ENCODE measurements around the gene CSF1.
"Not testable (repeated sequence)": the region's sequence is repeated elsewhere in the genome, so short reads cannot be mapped to it uniquely, and the experiment has no call there.

The CSF1 gene, protein sequence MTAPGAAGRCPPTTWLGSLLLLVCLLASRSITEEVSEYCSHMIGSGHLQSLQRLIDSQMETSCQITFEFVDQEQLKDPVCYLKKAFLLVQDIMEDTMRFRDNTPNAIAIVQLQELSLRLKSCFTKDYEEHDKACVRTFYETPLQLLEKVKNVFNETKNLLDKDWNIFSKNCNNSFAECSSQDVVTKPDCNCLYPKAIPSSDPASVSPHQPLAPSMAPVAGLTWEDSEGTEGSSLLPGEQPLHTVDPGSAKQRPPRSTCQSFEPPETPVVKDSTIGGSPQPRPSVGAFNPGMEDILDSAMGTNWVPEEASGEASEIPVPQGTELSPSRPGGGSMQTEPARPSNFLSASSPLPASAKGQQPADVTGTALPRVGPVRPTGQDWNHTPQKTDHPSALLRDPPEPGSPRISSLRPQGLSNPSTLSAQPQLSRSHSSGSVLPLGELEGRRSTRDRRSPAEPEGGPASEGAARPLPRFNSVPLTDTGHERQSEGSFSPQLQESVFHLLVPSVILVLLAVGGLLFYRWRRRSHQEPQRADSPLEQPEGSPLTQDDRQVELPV

GRCh38 chr1:109910123-109910962 is at the start of gene CSF1:
Gene CSF1 (plus strand): TSS chr1:109910849. CDS start chr1:109911024, 175 bp downstream.
- DNase-seq (ENCODE audit: low spot score): peak; percentile 69

- not testable (repeated sequence) for DNase-seq (ENCODE audit: low spot score)
Measured at GRCh38 chr1:109861616-109862015, 49.0 kb upstream of the CSF1 start.

- DNase-seq (ENCODE audit: low spot score): no peak
Measured at GRCh38 chr1:109863667-109864046, 47.0 kb upstream of the CSF1 start.

GRCh38 chr1:109864047-109864822 is 46.4 kb upstream of the CSF1 start:
- no peak for DNase-seq (ENCODE audit: low spot score)

DNA sequence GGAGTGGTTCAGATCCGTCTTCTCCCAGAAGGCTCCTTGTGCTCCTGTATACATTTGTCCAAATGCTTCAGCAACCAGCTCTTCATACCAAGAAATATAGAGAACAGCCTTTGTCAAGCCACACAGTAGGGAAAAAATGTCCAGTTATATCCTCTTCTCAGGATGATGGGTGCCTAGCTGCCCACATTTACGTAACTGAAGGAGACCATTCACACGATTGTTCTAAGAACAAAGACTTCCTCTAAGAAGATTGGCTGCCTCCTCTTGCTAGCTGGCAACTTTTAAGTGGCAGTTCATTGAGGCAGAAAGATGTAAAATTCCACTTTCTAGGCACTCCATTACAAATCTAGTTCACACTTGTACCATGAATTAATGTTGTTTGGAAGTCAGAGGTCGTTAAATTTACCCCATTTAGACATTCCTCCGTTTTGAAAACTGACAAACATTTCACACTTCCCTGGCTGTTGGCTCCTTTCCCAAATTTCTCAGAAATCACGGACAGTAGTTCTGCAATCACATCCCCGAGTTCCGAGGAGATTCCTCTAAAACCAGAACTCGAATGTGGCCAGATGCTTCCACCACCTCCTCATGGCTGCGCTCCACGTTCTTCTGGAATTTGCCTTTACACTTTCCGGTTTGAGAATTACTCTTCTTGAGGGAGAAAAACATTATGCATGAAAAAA is 45.6 kb upstream of the CSF1 start:
- no peak for DNase-seq (ENCODE audit: low spot score)

DNA sequence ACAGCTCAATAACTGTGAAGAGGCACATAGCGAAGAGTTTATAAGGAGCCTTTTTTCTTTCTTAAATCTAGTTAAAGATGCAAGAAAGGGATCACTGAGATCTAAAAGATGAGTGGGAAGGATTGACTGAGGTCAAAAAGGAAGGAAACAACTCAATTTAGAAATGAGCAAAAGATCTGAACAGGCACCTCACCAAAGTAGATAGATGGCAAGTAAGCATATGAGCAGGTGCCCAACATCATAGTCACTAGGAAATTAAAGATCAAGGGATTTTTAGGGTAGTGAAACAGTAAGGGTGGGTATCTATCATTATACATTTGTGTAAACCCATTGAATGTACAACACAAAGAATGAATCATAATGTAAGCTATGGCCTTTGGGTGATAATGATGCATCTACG is 44.6 kb upstream of the CSF1 start:
- no peak for DNase-seq (ENCODE audit: low spot score)

GRCh38 chr1:109873278-109874175 is 37.1 kb upstream of the CSF1 start:
- DNase-seq (ENCODE audit: low spot score): no peak

DNA sequence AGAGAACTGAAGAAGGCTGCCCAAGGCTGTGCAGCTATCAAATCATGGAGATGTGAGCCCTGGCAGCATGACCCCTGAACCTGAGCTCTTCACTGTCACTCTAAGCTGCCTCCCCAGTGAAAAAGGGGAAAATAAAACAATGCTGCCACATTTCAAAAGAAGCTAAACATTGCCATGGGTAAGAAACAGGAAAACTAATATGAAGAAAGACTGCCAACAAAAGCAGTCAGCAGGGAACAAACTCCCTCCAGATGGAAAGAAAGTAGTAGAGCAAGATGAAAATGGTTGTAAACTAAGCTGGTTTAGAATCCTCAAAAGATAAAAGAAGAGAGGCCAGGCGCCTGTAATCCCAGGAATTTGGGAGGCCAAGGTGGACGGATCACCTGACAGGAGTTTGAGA is 36.2 kb upstream of the CSF1 start:
- no peak for DNase-seq (ENCODE audit: low spot score)

DNA sequence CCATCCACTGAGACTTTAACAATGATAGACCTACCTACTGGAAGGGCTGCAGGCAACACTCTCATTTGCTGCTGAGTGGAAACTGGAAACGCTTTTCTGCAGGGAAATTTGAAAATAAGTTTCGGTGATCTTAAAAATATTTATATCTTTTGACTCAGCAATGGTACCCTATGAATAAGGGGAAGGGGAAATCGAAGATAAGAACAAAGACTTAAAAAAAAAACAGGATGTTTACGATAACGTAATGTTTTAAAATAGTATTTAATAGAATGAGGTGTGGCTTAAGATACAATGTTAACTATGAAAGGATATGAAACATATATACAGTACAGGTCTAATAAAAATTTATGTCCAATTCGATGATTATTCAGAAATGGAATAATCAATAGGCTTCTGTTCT is 34.8 kb upstream of the CSF1 start:
- no peak for DNase-seq (ENCODE audit: low spot score)

DNA sequence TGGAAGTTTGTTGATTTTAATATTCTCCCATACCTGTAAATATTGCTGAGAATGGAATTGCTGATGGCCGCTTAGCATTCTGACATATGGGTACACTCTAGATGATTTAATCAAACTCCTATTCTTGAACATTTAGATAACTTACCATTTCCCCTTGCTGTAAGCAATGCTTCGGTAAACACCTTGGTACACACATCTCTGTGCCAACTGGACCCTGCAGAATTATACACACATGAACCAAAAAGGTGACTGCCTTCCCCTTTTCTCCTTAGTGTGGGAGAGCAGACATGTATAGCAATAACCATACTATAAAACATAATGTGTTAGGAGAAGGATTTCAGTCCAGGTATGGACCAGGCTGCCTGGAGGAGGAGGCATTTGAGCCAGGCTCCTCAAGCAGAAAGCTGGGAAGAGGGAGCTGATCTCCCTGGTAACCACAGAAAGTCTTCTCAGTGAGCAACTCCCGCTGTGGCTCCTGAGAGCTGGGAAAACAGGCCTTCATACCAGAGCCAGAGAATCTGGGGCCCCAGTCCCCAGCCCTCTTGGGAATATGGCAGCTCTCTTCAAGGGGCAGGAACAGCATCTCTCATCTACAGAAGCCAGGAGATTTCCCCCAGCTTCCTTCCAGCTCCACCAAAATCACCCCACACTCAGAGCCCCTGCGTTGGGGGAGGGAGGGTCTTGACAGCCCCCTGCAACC is 33.9 kb upstream of the CSF1 start:
- DNase-seq (ENCODE audit: low spot score): no peak

DNA sequence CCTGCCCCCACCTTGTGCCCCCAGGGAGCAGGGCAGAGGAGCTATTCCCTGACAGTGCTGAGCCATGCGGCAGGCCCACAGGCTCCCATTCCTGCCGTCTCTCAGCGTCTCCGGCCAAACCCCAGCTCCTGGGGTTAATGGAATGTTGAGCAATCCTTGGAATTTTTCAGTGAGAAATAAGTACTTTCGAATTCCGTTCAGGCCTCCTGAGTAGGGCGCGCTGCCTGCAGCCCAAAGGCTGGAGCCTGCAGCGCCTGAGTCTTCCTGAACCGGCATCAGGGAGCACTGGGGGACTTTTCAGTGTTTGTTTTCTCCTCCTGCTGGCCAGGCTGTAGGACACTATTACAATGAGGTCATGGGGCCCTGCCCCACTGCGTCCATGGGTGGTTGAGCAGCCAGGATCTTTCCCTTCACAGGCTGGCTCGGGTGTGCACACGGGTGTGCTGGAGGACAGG is 33.3 kb upstream of the CSF1 start:
- DNase-seq (ENCODE audit: low spot score): peak; percentile 55

DNA sequence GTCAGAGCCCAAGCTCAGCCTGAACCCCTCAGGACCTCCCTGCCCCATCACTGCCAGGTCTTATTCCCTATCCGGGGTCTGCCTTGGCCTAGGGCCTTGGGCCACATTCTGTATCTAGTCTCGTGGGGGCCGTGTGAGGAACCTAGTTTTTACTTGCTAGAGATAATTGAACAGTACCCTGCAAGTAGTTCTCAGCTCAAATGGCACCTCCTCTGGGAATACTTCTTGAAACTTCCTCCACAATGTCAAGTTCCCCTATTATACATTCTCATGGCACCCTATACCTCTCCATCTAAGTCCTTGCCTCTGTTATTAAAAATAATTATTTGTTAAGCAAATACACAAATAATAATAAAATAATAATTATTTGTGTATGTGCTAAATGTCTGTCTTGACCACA is 32.9 kb upstream of the CSF1 start:
- DNase-seq (ENCODE audit: low spot score): no peak

- DNase-seq (ENCODE audit: low spot score): no peak
Measured at GRCh38 chr1:109878531-109879104, 32.0 kb upstream of the CSF1 start.

GRCh38 chr1:109879371-109879770 is 31.3 kb upstream of the CSF1 start:
- DNase-seq (ENCODE audit: low spot score): not testable (repeated sequence)

- no peak for DNase-seq (ENCODE audit: low spot score)
Measured at GRCh38 chr1:109879881-109880525, 30.6 kb upstream of the CSF1 start.

- no peak for DNase-seq (ENCODE audit: low spot score)
Measured at GRCh38 chr1:109880971-109881894, 29.4 kb upstream of the CSF1 start.

DNA sequence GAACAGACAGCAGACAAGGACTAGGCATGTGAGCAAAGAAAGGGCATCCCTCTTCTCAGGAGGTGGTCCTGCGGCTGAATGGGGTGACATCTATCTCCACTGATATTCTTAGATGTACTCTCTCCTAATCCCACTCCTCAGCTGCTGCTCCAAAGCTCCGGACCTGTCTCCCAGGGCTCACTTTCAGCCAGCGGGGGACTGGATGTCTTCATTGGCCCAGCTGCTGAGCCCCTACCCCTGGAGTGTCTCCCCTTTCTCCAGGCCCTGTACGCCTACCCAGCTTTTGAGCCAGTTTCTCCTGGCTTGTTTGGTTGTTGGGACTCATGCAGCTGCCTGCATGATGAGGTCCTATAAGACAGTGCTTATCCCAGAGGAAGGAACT is 28.8 kb upstream of the CSF1 start:
- no peak for DNase-seq (ENCODE audit: low spot score)

Data from HuH-7 (cell line).